ENCODE results near the gene DFFB. TPM values are rescaled to one million over a fixed set of nuclear protein-coding genes. Genes with fewer than 3 reads are reported as not detected.
"Not testable (repeated sequence)": the region's sequence is repeated elsewhere in the genome, so short reads cannot be mapped to it uniquely, and the experiment has no call there.

DFFB gene
- total RNA-seq, 1 donor from 2014 or later: 10.6 TPM

- no peak for TF ChIP-seq CTCF (IDR thresholded peaks at IDR 0.05)
- Histone ChIP-seq H3K27ac (no peak overlapping the region), H3K4me3 (no peak overlapping the region), H3K4me1 (no peaks in the 10 kb centered on the region), H3K9me3 (no peaks in the 10 kb centered on the region), H3K27me3 (ENCODE audit: low read depth) (peaks cover 3% of the 10 kb centered on the region), H3K36me3 (no peaks in the 10 kb centered on the region)
- DNase-seq (peak; percentile 24), ATAC-seq (no peak)
- intact Hi-C loops (cut with DNase I): no loop called here
These were observed 60.5 kb downstream of the DFFB start for GRCh38 chr1:3917761-3918160.

GRCh38 chr1:3918359-3918758 is 61.1 kb downstream of the DFFB start:
- H3K9me3 ChIP-seq; DNase-seq; H3K36me3 ChIP-seq; H3K4me1 ChIP-seq; H3K4me3 ChIP-seq; H3K27ac ChIP-seq; ATAC-seq; intact Hi-C loops (cut with DNase I); H3K27me3 ChIP-seq (ENCODE audit: low read depth): not testable (repeated sequence)

GRCh38 chr1:3918966-3919611 is 61.8 kb downstream of the DFFB start:
- DNase-seq: peak; percentile 39

GRCh38 chr1:3919706-3920105 is 62.4 kb downstream of the DFFB start:
- H3K27ac ChIP-seq: no peak overlapping the region
- no peak overlapping the region for H3K4me3 ChIP-seq
- ATAC-seq (no peak), DNase-seq (peak; percentile 18)
- no peaks in the 10 kb centered on the region for H3K4me1 ChIP-seq
- H3K36me3 ChIP-seq: no peaks in the 10 kb centered on the region
- no peak for TF ChIP-seq CTCF (IDR thresholded peaks at IDR 0.05)
- intact Hi-C loops (cut with DNase I): no loop called here
- H3K9me3 ChIP-seq: no peaks in the 10 kb centered on the region
- H3K27me3 ChIP-seq (ENCODE audit: low read depth): peaks cover 14% of the 10 kb centered on the region

More at GRCh38 chr1:3918966-3919611, 61.8 kb downstream of the DFFB start:
- intact Hi-C loops (cut with DNase I): no loop called here
- Histone ChIP-seq H3K27ac (no peak overlapping the region), H3K9me3 (no peaks in the 10 kb centered on the region), H3K27me3 (ENCODE audit: low read depth) (peaks cover 10% of the 10 kb centered on the region), H3K36me3 (no peaks in the 10 kb centered on the region), H3K4me1 (no peaks in the 10 kb centered on the region), H3K4me3 (no peak overlapping the region)
- ATAC-seq: no peak
- TF ChIP-seq CTCF (IDR thresholded peaks at IDR 0.05): no peak

- Histone ChIP-seq H3K36me3 (no peaks in the 10 kb centered on the region), H3K27me3 (ENCODE audit: low read depth) (peaks cover 33% of the 10 kb centered on the region), H3K27ac (no peak overlapping the region), H3K4me1 (no peaks in the 10 kb centered on the region), H3K9me3 (no peaks in the 10 kb centered on the region), H3K4me3 (peak overlapping the region; percentile 28)
- no peak for DNase-seq
- ATAC-seq: peak; percentile 5 to 30
- TF ChIP-seq CTCF (IDR thresholded peaks at IDR 0.05): no peak
- intact Hi-C loops (cut with DNase I): no loop called here
These were observed 64.5 kb downstream of the DFFB start for GRCh38 chr1:3921765-3922164.

GRCh38 chr1:3922201-3922725 is 65.0 kb downstream of the DFFB start:
- Histone ChIP-seq H3K4me1 (no peaks in the 10 kb centered on the region), H3K9me3 (no peaks in the 10 kb centered on the region), H3K36me3 (no peaks in the 10 kb centered on the region), H3K4me3 (peak overlapping the region; percentile 28), H3K27me3 (ENCODE audit: low read depth) (peaks cover 33% of the 10 kb centered on the region), H3K27ac (no peak overlapping the region)
- DNase-seq: peak; percentile 51
- peak; percentile 90 to 94 for ATAC-seq
- TF ChIP-seq CTCF (IDR thresholded peaks at IDR 0.05): no peak
- intact Hi-C loops (cut with DNase I): no loop called here
